Transverse colon (tissue), 4 donors: ENCODE measurements around the gene THADA.

ENCODE experiments used
- POLR2A ChIP-seq: fragments of 450-650 bp; IDR thresholded peaks from one replicate; pipeline ENCODE4 v1.6.1; 2016; ENCODE audit warnings: antibody characterized with exemption, mild to moderate bottlenecking, moderate library complexity
- POLR2AphosphoS5 ChIP-seq, 3 donors: sonication (generic); formaldehyde crosslinking; IDR thresholded peaks; one replicate each; pipeline ENCODE4 v1.6.1; 2016; ENCODE audit warnings: antibody characterized with exemption in 3 of 3
- TF ChIP-seq, protein P1 (sequence below), 5 experiments: fragments of 200-600 bp in 3 of 5; fragments of 450-650 bp in 2 of 5; sonication (generic) in 3 of 5; IDR thresholded peaks; 1 replicate in 2 of 5; 2 replicates in 3 of 5; pipeline ENCODE4 v1.5.1; 2016 to 2017; ENCODE audit warnings: antibody characterized with exemption in 5 of 5, inconsistent platforms in 3 of 5, mild to moderate bottlenecking in 2 of 5, moderate library complexity in 1 of 5

DNA sequence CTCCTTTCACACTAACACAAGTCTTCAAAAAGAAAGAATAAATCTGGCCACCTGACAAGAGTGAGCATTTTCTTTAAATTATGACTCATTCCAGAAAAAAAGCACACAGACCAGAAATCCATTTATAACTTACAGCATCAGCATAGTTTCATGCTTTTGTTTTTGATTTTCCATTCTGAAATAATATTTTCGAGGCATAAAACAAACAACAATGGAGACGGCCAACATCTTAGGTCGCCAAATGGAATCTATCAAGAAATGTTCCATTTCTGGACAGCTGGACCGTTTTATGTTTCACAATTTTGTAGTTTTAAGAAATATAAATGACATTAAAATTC is 204.0 kb downstream of the THADA start:
- TF ChIP-seq, protein P1, sequence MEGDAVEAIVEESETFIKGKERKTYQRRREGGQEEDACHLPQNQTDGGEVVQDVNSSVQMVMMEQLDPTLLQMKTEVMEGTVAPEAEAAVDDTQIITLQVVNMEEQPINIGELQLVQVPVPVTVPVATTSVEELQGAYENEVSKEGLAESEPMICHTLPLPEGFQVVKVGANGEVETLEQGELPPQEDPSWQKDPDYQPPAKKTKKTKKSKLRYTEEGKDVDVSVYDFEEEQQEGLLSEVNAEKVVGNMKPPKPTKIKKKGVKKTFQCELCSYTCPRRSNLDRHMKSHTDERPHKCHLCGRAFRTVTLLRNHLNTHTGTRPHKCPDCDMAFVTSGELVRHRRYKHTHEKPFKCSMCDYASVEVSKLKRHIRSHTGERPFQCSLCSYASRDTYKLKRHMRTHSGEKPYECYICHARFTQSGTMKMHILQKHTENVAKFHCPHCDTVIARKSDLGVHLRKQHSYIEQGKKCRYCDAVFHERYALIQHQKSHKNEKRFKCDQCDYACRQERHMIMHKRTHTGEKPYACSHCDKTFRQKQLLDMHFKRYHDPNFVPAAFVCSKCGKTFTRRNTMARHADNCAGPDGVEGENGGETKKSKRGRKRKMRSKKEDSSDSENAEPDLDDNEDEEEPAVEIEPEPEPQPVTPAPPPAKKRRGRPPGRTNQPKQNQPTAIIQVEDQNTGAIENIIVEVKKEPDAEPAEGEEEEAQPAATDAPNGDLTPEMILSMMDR (IDR thresholded peaks at IDR 0.05): no peak
- TF ChIP-seq POLR2A (no peak), POLR2AphosphoS5 (IDR thresholded peaks at IDR 0.05) (peak in 2 of 3 donors; percentile 19 to 56)
